Testis (tissue), 2 donors: ENCODE results near the gene ELMO1.

Experiments used
- POLR2A ChIP-seq: fragments of 450-650 bp; IDR thresholded peaks from one replicate; pipeline ENCODE4 v1.6.1; 2017; ENCODE audit warnings: antibody characterized with exemption, mild to moderate bottlenecking, moderate library complexity
- TF ChIP-seq, protein P1 (sequence below), 3 experiments: fragments of 450-650 bp in 2 of 3; fragments of 200-600 bp in 1 of 3; sonication (generic) in 1 of 3; IDR thresholded peaks; one replicate each; pipeline ENCODE4 v1.5.1; 2016 to 2019; ENCODE audit warnings: antibody characterized with exemption in 3 of 3, mild to moderate bottlenecking in 2 of 3, moderate library complexity in 1 of 3

GRCh38 chr7:37259319-37259821, 189.3 kb downstream of the ELMO1 start:
- TF ChIP-seq, protein P1, sequence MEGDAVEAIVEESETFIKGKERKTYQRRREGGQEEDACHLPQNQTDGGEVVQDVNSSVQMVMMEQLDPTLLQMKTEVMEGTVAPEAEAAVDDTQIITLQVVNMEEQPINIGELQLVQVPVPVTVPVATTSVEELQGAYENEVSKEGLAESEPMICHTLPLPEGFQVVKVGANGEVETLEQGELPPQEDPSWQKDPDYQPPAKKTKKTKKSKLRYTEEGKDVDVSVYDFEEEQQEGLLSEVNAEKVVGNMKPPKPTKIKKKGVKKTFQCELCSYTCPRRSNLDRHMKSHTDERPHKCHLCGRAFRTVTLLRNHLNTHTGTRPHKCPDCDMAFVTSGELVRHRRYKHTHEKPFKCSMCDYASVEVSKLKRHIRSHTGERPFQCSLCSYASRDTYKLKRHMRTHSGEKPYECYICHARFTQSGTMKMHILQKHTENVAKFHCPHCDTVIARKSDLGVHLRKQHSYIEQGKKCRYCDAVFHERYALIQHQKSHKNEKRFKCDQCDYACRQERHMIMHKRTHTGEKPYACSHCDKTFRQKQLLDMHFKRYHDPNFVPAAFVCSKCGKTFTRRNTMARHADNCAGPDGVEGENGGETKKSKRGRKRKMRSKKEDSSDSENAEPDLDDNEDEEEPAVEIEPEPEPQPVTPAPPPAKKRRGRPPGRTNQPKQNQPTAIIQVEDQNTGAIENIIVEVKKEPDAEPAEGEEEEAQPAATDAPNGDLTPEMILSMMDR (IDR thresholded peaks at IDR 0.05) = no peak
- TF ChIP-seq POLR2A = no peak
